Right lobe of liver (tissue), 4 donors: Measurements from ENCODE around the gene NPDC1.

Experiments
- POLR2A ChIP-seq: fragments of 450-650 bp; IDR thresholded peaks from one replicate; pipeline ENCODE4 v1.6.1; 2017; ENCODE audit warnings: antibody characterized with exemption, mild to moderate bottlenecking
- TF ChIP-seq, protein P1 (sequence below), 4 donors: fragments of 200-600 bp in 3 of 4; fragments of 450-650 bp in 1 of 4; IDR thresholded peaks; one replicate each; pipeline versions ENCODE4 v1.5.1 to v1.8.0; 2016 to 2022; ENCODE audit warnings: antibody characterized with exemption in 4 of 4, mild to moderate bottlenecking in 2 of 4
- donor health status: DM: no; HTN: no; CAD: no.
- donor health status: DM: no; HTN: no; CAD: no.
- donor health status: DM: no; HTN: yes; CAD: no.

DNA sequence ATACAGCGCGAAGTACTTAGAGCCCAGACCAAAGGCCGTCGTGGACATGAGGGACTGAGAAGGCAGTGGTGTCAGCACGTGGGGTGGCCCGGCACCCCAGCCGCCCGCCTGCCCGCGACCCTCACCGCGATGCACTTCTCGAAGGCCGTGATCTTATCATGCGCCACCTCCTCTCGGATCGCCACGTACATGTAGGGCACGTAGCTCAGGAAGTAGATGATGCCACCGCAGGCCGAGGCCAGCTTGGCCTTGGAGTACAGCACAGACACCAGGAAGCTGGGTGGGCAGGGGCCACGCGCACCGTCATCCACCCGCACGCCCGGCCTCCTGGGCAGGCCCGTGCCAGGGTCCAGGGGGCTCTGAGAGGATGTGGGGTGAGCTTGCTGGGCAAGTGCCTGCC, 28.9 kb downstream of the NPDC1 start:
- TF ChIP-seq, protein P1, sequence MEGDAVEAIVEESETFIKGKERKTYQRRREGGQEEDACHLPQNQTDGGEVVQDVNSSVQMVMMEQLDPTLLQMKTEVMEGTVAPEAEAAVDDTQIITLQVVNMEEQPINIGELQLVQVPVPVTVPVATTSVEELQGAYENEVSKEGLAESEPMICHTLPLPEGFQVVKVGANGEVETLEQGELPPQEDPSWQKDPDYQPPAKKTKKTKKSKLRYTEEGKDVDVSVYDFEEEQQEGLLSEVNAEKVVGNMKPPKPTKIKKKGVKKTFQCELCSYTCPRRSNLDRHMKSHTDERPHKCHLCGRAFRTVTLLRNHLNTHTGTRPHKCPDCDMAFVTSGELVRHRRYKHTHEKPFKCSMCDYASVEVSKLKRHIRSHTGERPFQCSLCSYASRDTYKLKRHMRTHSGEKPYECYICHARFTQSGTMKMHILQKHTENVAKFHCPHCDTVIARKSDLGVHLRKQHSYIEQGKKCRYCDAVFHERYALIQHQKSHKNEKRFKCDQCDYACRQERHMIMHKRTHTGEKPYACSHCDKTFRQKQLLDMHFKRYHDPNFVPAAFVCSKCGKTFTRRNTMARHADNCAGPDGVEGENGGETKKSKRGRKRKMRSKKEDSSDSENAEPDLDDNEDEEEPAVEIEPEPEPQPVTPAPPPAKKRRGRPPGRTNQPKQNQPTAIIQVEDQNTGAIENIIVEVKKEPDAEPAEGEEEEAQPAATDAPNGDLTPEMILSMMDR (IDR thresholded peaks at IDR 0.05), result no peak
- no peak for TF ChIP-seq POLR2A
